Measurements from ENCODE around the gene SLC7A9. TPM values are rescaled to one million over a fixed set of nuclear protein-coding genes. Genes with fewer than 3 reads are reported as not detected.

SLC7A9 gene
- polyA plus RNA-seq, 1 donor from 2014 or later = not detected

GRCh38 chr19:32831611-32832010, 38.0 kb downstream of the SLC7A9 start:
- H3K27me3 Mint-ChIP-seq = peaks cover 2% of the 10 kb centered on the region
- H3K27ac Mint-ChIP-seq = no peak overlapping the region
- H3K36me3 Mint-ChIP-seq = no peaks in the 10 kb centered on the region
- H3K4me3 Mint-ChIP-seq = no peak overlapping the region
- no peaks in the 10 kb centered on the region for H3K9me3 Mint-ChIP-seq
- no peaks in the 10 kb centered on the region for H3K4me1 Mint-ChIP-seq

DNA sequence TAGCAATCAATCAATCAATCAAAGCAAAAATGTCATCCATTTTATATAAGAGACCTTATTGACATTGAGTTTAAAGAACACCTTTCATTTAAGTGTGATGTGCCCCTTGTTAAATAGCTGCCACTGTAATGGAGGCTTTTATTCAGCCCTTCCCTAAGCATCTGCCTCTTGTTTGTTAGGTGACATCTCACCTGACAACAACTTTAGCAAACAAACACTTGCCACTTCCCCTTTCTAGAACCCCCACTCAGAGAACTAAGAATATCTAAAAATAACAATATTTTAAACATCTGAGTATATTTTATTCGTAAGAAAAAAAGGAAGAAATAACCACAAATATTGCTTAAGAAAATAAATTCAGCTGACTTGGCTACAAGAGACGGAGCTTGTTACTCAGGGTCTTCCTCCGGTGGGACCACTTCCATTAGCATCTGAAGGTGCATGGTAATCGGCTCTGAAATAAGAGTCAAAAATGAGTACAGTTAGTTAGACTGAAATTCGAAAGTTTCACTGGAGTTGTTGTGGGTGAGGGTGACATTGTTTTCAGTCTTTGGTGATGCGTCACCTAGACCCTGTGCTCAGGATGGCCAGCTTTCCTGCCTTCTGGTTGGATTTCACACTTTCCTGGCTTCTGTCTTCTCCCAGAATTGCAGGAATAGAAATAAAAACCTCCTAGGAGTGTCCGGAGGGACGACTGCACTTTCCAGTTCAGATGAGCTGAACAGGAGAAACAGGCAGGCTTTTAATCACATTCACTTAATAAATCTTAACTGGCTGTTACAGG, 39.1 kb downstream of the SLC7A9 start:
- no peaks in the 10 kb centered on the region for H3K9me3 Mint-ChIP-seq
- peaks cover 2% of the 10 kb centered on the region for H3K27me3 Mint-ChIP-seq
- H3K4me3 Mint-ChIP-seq = no peak overlapping the region
- no peaks in the 10 kb centered on the region for H3K36me3 Mint-ChIP-seq
- no peak overlapping the region for H3K27ac Mint-ChIP-seq
- no peaks in the 10 kb centered on the region for H3K4me1 Mint-ChIP-seq

DNA sequence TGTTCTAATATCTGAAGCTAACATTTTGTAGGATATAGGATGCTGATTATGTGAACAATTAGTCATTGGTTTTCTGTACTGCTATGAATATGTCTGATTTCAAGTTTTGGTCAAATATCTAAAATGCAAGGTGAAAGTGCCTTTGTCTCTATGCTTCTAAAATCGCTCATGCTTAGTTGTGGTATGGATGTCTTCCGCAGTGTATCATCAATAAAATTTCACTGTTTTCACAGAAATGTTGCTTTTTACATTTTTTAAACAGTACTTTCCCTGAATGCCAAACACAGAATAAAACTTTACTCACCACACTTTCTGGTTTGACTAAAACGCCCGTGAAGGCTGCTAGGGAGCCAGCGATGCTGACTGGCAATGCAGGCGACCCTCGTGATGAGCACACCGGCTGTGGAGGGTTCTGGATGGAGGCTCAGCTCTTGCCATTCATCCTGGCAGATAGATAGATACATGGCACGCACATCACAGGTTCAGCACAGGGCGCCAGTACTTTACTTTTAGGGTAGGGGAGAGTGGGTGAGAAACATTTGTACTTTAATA, 40.1 kb downstream of the SLC7A9 start:
- no peak overlapping the region for H3K4me3 Mint-ChIP-seq
- H3K36me3 Mint-ChIP-seq = no peaks in the 10 kb centered on the region
- H3K4me1 Mint-ChIP-seq = no peaks in the 10 kb centered on the region
- H3K9me3 Mint-ChIP-seq = no peaks in the 10 kb centered on the region
- H3K27me3 Mint-ChIP-seq = peaks cover 2% of the 10 kb centered on the region
- no peak overlapping the region for H3K27ac Mint-ChIP-seq

DNA sequence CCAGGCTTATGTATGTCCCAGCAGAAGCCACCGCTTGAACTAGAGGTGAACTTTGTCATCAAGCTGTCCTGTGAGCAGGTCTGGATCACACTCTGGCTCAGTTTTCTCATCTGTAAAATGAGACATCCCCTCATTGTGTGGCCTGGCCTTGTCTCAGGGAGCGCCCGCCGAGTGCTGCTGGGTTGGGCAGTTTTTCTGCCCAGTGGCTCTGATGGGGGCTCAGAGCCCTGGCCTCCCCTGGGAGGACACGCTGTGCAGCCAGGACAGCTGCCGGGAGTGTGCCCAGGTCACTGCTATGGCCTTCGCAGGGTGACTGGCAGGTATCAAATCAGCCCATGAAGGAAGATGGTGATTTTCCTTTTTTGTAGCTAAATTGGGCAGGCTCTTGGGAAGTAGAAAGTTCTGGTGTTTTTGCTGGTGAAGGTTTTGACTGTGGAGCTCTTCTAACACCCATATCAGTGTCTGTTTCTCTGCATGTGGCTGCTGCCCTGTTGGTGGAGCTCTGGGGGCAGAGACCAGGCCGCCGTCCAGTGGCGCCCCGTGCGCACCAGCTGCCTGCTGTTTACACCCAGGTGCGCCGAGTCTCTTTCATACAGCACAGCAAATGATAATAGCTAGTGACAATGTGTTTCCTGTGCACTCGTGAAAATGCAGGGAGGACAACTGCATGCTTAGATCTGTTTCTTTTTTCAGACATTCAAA, 40.8 kb downstream of the SLC7A9 start:
- Mint-ChIP-seq H3K4me1 (no peaks in the 10 kb centered on the region), H3K27ac (no peak overlapping the region), H3K4me3 (no peak overlapping the region), H3K27me3 (peaks cover 5% of the 10 kb centered on the region), H3K36me3 (no peaks in the 10 kb centered on the region), H3K9me3 (no peaks in the 10 kb centered on the region)

GRCh38 chr19:32828139-32828538, 41.4 kb downstream of the SLC7A9 start:
- no peak overlapping the region for H3K4me3 Mint-ChIP-seq
- H3K27me3 Mint-ChIP-seq = peaks cover 5% of the 10 kb centered on the region
- H3K9me3 Mint-ChIP-seq = no peaks in the 10 kb centered on the region
- no peaks in the 10 kb centered on the region for H3K4me1 Mint-ChIP-seq
- H3K36me3 Mint-ChIP-seq = no peaks in the 10 kb centered on the region
- no peak overlapping the region for H3K27ac Mint-ChIP-seq

GRCh38 chr19:32824916-32825608, 44.5 kb downstream of the SLC7A9 start:
- Mint-ChIP-seq H3K36me3 (no peaks in the 10 kb centered on the region), H3K4me1 (no peaks in the 10 kb centered on the region), H3K27ac (no peak overlapping the region), H3K27me3 (peaks cover 9% of the 10 kb centered on the region), H3K4me3 (no peak overlapping the region), H3K9me3 (no peaks in the 10 kb centered on the region)

- Mint-ChIP-seq H3K27ac (no peak overlapping the region), H3K27me3 (peaks cover 11% of the 10 kb centered on the region), H3K36me3 (no peaks in the 10 kb centered on the region), H3K4me1 (peaks cover 0 to 3% (median 0%) of the 10 kb centered on the region in 3 donors), H3K4me3 (no peak overlapping the region), H3K9me3 (no peaks in the 10 kb centered on the region)
These were observed 45.3 kb downstream of the SLC7A9 start for GRCh38 chr19:32824191-32824751.

- peaks cover 0 to 3% (median 0%) of the 10 kb centered on the region in 3 donors for H3K4me1 Mint-ChIP-seq
- H3K27ac Mint-ChIP-seq = peak overlapping the region in 1 of 3 donors; percentile 74
- H3K27me3 Mint-ChIP-seq = peaks cover 12% of the 10 kb centered on the region
- no peak overlapping the region for H3K4me3 Mint-ChIP-seq
- H3K36me3 Mint-ChIP-seq = no peaks in the 10 kb centered on the region
- H3K9me3 Mint-ChIP-seq = no peaks in the 10 kb centered on the region
These were observed 45.8 kb downstream of the SLC7A9 start for GRCh38 chr19:32823747-32824102.

DNA sequence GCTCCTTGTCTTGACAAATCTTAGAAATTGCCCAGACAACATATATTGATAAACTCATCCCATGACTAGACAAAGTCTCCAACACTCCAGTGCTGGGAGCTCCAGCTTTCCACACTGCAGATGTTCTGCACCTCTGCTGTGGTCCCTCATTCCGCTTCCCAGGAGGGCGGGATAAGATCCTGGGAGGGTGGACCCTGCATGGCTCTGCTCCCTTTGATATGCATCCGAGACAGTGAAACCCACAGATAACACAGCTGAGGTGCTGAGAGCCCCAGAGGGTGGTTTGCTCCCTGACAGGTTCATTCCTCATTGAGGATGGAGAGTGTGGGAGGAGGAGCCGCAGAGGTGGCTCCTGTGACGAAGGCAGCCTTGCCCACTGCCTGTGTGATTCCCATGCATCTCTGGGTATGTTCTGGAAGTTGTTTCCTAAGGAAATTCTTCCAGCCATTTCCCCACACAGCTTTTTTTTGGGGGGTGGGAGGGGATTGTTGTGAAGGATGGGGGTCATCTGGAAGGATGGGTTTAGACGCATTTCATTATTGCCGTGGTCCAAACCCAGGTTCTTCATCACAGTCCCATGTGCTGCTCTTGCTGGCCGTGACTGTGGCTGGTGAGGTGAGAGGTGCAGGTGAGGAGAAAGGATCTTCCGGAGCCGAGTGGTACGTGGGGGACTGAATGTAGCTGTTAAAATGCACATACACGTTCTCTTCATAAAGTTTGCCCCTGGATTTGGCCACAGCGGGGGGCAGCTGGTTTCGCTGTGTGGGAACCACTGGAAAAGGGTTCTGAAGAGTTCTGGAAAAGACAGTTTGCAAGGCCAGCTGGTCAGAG, 46.4 kb downstream of the SLC7A9 start:
- H3K4me1 Mint-ChIP-seq = peaks cover 0 to 3% (median 0%) of the 10 kb centered on the region in 3 donors

GRCh38 chr19:32819419-32820400, 49.9 kb downstream of the SLC7A9 start:
- Mint-ChIP-seq H3K9me3 (no peaks in the 10 kb centered on the region), H3K4me3 (no peak overlapping the region), H3K36me3 (no peaks in the 10 kb centered on the region), H3K27me3 (peaks cover 16% of the 10 kb centered on the region), H3K4me1 (peaks cover 0 to 3% (median 2%) of the 10 kb centered on the region in 3 donors), H3K27ac (no peak overlapping the region)

More for the DNA sequence above, 46.4 kb downstream of the SLC7A9 start:
- Mint-ChIP-seq H3K36me3 (no peaks in the 10 kb centered on the region), H3K27ac (no peak overlapping the region), H3K9me3 (no peaks in the 10 kb centered on the region), H3K27me3 (peaks cover 16% of the 10 kb centered on the region), H3K4me3 (no peak overlapping the region)

GRCh38 chr19:32818536-32818935, 51.0 kb downstream of the SLC7A9 start:
- no peak overlapping the region for H3K27ac Mint-ChIP-seq
- no peaks in the 10 kb centered on the region for H3K36me3 Mint-ChIP-seq
- peaks cover 0 to 4% (median 2%) of the 10 kb centered on the region in 3 donors for H3K4me1 Mint-ChIP-seq
- no peaks in the 10 kb centered on the region for H3K9me3 Mint-ChIP-seq
- H3K27me3 Mint-ChIP-seq = peaks cover 13% of the 10 kb centered on the region
- H3K4me3 Mint-ChIP-seq = no peak overlapping the region

GRCh38 chr19:32817569-32818476, 51.7 kb downstream of the SLC7A9 start:
- no peaks in the 10 kb centered on the region for H3K9me3 Mint-ChIP-seq
- no peaks in the 10 kb centered on the region for H3K36me3 Mint-ChIP-seq
- H3K4me3 Mint-ChIP-seq = peak overlapping the region in 1 of 4 donors; percentile 35
- peak overlapping the region in 1 of 3 donors; percentile 2 for H3K27ac Mint-ChIP-seq
- H3K4me1 Mint-ChIP-seq = peaks cover 0 to 4% (median 2%) of the 10 kb centered on the region in 3 donors
- H3K27me3 Mint-ChIP-seq = peaks cover 15% of the 10 kb centered on the region

Measured in IgD-negative memory B cell (primary cell).